Endothelial cell of umbilical vein (primary cell): ENCODE measurements around the gene CLEC20A. TPM values are rescaled to one million over a fixed set of nuclear protein-coding genes. Genes with fewer than 3 reads are reported as not detected.

ENCODE experiments used
- BruUV-seq: library from RNA; stranded (reverse); fragments of 400-500 nt; replicated peaks from 2 replicates; lab custom pipeline; 2021; lab: Mats Ljungman, UMichigan
- CTCF ChIA-PET: fragments of 300-600, 350-600 bp; sonication (Branson Sonifier 250); formaldehyde crosslinking; loops from one replicate; lab custom pipeline; 2021; ENCODE audit warnings: antibody characterized with exemption, inconsistent platforms; lab: Charles Lee
- POLR2A ChIA-PET: fragments of 300-600, 350-600 bp; sonication (Branson Sonifier 250); formaldehyde crosslinking; loops from one replicate; lab custom pipeline; 2021; ENCODE audit warnings: antibody characterized with exemption, inconsistent platforms; lab: Charles Lee
- DNase-seq: peaks from one replicate; pipeline ENCODE4 v3.0.0-alpha.2; 2011; ENCODE audit warnings: low read depth, low spot score
- FAIRE-seq: peaks from 2 replicates; lab custom pipeline; 2011; peaks lifted over from hg19 to GRCh38; lab: Jason Lieb, UNC
- H2AFZ ChIP-seq: 2 replicates; pipeline ENCODE4 v1.6.0; 2012; ENCODE audit warnings: low read depth, low read length, control low read depth, inconsistent platforms
- H3K27ac ChIP-seq: 2 replicates; pipeline ENCODE4 v1.5.1; 2011; ENCODE audit warnings: low read depth, mild to moderate bottlenecking, control low read depth, low read length, moderate library complexity; ENCODE audit not compliant: insufficient read depth
- H3K27me3 ChIP-seq, 2 experiments: 2 replicates each; pipeline versions ENCODE4 v1.6.0 to v1.6.1; 2011; ENCODE audit warnings: low read length in 2 of 2, mixed read lengths in 1 of 2; ENCODE audit not compliant: control insufficient read depth in 2 of 2, insufficient read depth in 2 of 2
- H3K36me3 ChIP-seq, 2 experiments: 2 replicates in 1 of 2; 3 replicates in 1 of 2; pipeline ENCODE4 v1.5.1; 2011; ENCODE audit warnings: low read length in 2 of 2, mild to moderate bottlenecking in 1 of 2, moderate library complexity in 1 of 2; ENCODE audit not compliant: control insufficient read depth in 2 of 2, insufficient read depth in 2 of 2; ENCODE audit errors: extremely low read depth in 1 of 2
- H3K4me1 ChIP-seq: 3 replicates; pipeline ENCODE4 v1.5.1; 2011; ENCODE audit warnings: mild to moderate bottlenecking, low read length; ENCODE audit not compliant: control insufficient read depth, insufficient read depth; ENCODE audit errors: extremely low read depth
- H3K4me2 ChIP-seq: 2 replicates; pipeline ENCODE4 v1.6.1; 2011; ENCODE audit warnings: low read length, control low read depth, mixed read lengths; ENCODE audit not compliant: insufficient read depth
- H3K4me3 ChIP-seq, 3 experiments: fragments of 200-600 bp in 1 of 3; sonication (generic), shearing (Covaris generic) in 1 of 3; replicated peaks in 1 of 3; 2 replicates each; pipeline ENCODE4 v1.5.1; 2011 to 2016; ENCODE audit warnings: control low read depth in 3 of 3, low read length in 3 of 3, mild to moderate bottlenecking in 2 of 3, inconsistent platforms in 1 of 3, low read depth in 1 of 3, moderate library complexity in 1 of 3; ENCODE audit not compliant: insufficient read depth in 1 of 3
- H3K79me2 ChIP-seq: 2 replicates; pipeline ENCODE4 v1.6.0; 2012; ENCODE audit warnings: low read length, inconsistent platforms; ENCODE audit not compliant: control insufficient read depth, insufficient read depth
- H3K9ac ChIP-seq: replicated peaks from 2 replicates; pipeline ENCODE3; 2011; ENCODE audit warnings: low read length, control low read depth; ENCODE audit not compliant: insufficient read depth; ENCODE audit errors: extremely low read depth
- H3K9me1 ChIP-seq: replicated peaks from 3 replicates; pipeline ENCODE4 v1.6.0; 2011; ENCODE audit warnings: mild to moderate bottlenecking, low read length; ENCODE audit not compliant: control insufficient read depth, insufficient read depth; ENCODE audit errors: extremely low read depth
- H3K9me3 ChIP-seq: replicated peaks from 2 replicates; pipeline ENCODE4 v1.5.1; 2012; ENCODE audit warnings: low read length, inconsistent platforms; ENCODE audit not compliant: control insufficient read depth, insufficient read depth
- H4K20me1 ChIP-seq: replicated peaks from 2 replicates; pipeline ENCODE3; 2011; ENCODE audit warnings: mild to moderate bottlenecking, low read length; ENCODE audit not compliant: control insufficient read depth, insufficient read depth; ENCODE audit errors: extremely low read depth
- CTCF ChIP-seq, 2 donors: IDR thresholded peaks; 1 replicate in 1 of 2; 2 replicates in 1 of 2; pipeline ENCODE4 v1.5.1; 2011; ENCODE audit warnings: low read length in 2 of 2, mild to moderate bottlenecking in 2 of 2, moderate library complexity in 2 of 2, control low read depth in 1 of 2, inconsistent platforms in 1 of 2, low read depth in 1 of 2; ENCODE audit not compliant: insufficient read depth in 1 of 2; ENCODE audit errors: extremely low read depth in 1 of 2
- EZH2 ChIP-seq: IDR thresholded peaks from 2 replicates; pipeline ENCODE4 v1.6.1; 2012; ENCODE audit warnings: borderline replicate concordance, low read depth, mild to moderate bottlenecking, moderate library complexity, low read length, inconsistent platforms; ENCODE audit not compliant: severe bottlenecking
- FOS ChIP-seq: IDR thresholded peaks from 2 replicates; pipeline ENCODE4 v1.6.1; 2011; ENCODE audit warnings: mild to moderate bottlenecking, low read length, moderate library complexity, borderline replicate concordance; ENCODE audit not compliant: insufficient read depth
- GATA2 ChIP-seq: IDR thresholded peaks from 2 replicates; pipeline ENCODE4 v1.7.0; 2011; ENCODE audit warnings: low read depth, mild to moderate bottlenecking, moderate library complexity, mixed read lengths, low read length; ENCODE audit not compliant: insufficient read length, insufficient read depth
- JUN ChIP-seq: IDR thresholded peaks from 2 replicates; pipeline ENCODE4 v1.6.1; 2011; ENCODE audit warnings: borderline replicate concordance, low read depth; ENCODE audit not compliant: insufficient read length, insufficient read depth
- MAX ChIP-seq: IDR thresholded peaks from 2 replicates; pipeline ENCODE4 v1.6.1; 2011; ENCODE audit not compliant: insufficient read depth, insufficient read length
- MYC ChIP-seq: IDR thresholded peaks from one replicate; pipeline ENCODE4 v1.6.1; 2011; ENCODE audit warnings: mild to moderate bottlenecking, low read depth, low read length
- POLR2A ChIP-seq: IDR thresholded peaks from 2 replicates; pipeline ENCODE4 v1.6.1; 2012; ENCODE audit warnings: low read depth, mild to moderate bottlenecking, control low read depth, low read length
- POLR2AphosphoS5 ChIP-seq: IDR thresholded peaks from 2 replicates; pipeline ENCODE4 v1.6.1; 2012; ENCODE audit warnings: low read depth, mild to moderate bottlenecking, control low read depth, low read length, moderate library complexity; ENCODE audit not compliant: insufficient read depth
- dilution Hi-C: fragments of 300-500 bp; cut with MboI; formaldehyde crosslinking; loops from one replicate; pipeline ENCODE4 v1.15.0; 2019; ENCODE audit warnings: low sequenced_read_pairs; ENCODE audit not compliant: extremely low pct_ligation_motif_present
- intact Hi-C: fragments of 100-400 bp; cut with micrococcal nuclease; formaldehyde crosslinking; loops from one replicate; pipeline ENCODE4 v1.10.0; 2022
- polyA plus RNA-seq, 4 experiments: library from polyadenylated mRNA; depleted of rRNA in 3 of 4; stranded (reverse) in 3 of 4; unstranded in 1 of 4; fragments of >200 nt; gene quantifications; 2 replicates each; pipeline versions ENCODE4 v1.2.1 to v1.2.3, GENCODE V29; 2011 to 2012; ENCODE audit warnings: missing spikeins in 1 of 4
- small RNA-seq: library from RNA; depleted of rRNA; stranded (forward); fragments of <200 nt; gene quantifications from one replicate; pipeline ENCODE3, GENCODE V24; 2012; ENCODE audit warnings: low replicate concordance, low read depth; ENCODE audit not compliant: insufficient read depth, insufficient read length
- total RNA-seq: library from RNA; stranded (reverse); gene quantifications from 2 replicates; pipeline ENCODE4 v1.2.3, GENCODE V29; 2021

CLEC20A gene
- total and polyA plus RNA-seq, 2 donors (not counting 3 experiments of a cell fraction or from before 2014, with no cell fraction given), result not detected

- intact Hi-C loops (loop anchor here (2.0 kb wide), 1 partner anchor 14 kb away; no protein-coding TSS in a partner anchor), dilution Hi-C loops (no loop called here)
- Histone ChIP-seq H3K4me3 (no peak overlapping the region), H3K4me2 (no peak overlapping the region), H3K4me1 (no peaks in the 10 kb centered on the region), H3K9me1 (no peaks in the 10 kb centered on the region), H2AFZ (no peak overlapping the region), H3K79me2 (no peaks in the 10 kb centered on the region), H3K36me3 (no peaks in the 10 kb centered on the region), H4K20me1 (no peaks in the 10 kb centered on the region), H3K9me3 (no peaks in the 10 kb centered on the region), H3K9ac (no peak overlapping the region), H3K27me3 (no peaks in the 10 kb centered on the region), H3K27ac (no peak overlapping the region)
- POLR2A ChIA-PET, result no interaction called here
- FAIRE-seq (no peak), DNase-seq (no peak)
- CTCF ChIA-PET, result interaction anchor here (0.9 to 1.8 kb wide), 6 partner anchors 9 to 135 kb away, joined by 3 to 10 read pairs (median 4); no protein-coding TSS in a partner anchor
- BruUV-seq, result no TSS peak
- TF ChIP-seq EZH2, result no peak
- TF ChIP-seq GATA2, result no peak
- no peak for TF ChIP-seq FOS
- no peak for TF ChIP-seq POLR2AphosphoS5
- no peak for TF ChIP-seq CTCF (IDR thresholded peaks at IDR 0.05; ENCODE audit: extremely low read depth in 1 of 2, insufficient read depth in 1 of 2, low read depth in 1 of 2, low read length in 2 of 2)
- TF ChIP-seq JUN, result no peak
- no peak for TF ChIP-seq MAX
- no peak for TF ChIP-seq MYC
- TF ChIP-seq POLR2A, result no peak
Observed at GRCh38 chr1:178434360-178434759, 62.4 kb downstream of the CLEC20A start.

Small RNA genes lying within 50 kb of the gene (small RNA-seq; reads per million reads assigned to genes)
- gene RF00017, result not detected

Other genes starting within 250 kb of the CLEC20A start
- not detected in 2 replicates for gene TEX35, start 16.1 kb upstream of the CLEC20A start, total RNA-seq
- gene TEX35, start 16.1 kb upstream of the CLEC20A start, polyA plus RNA-seq, result not detected in 2 replicates
- gene RALGPS2, start 228.3 kb upstream of the CLEC20A start, total RNA-seq, result 27.7 and 28.4 TPM in 2 replicates
- 4.1 and 4.6 TPM in 2 replicates for gene RALGPS2, start 228.3 kb upstream of the CLEC20A start, polyA plus RNA-seq